Caco-2 (cell line): Measurements from ENCODE around the gene RUNX1. TPM values are rescaled to one million over a fixed set of nuclear protein-coding genes. Genes with fewer than 3 reads are reported as not detected.

Experiments
- BruUV-seq: library from RNA; stranded (reverse); fragments of 400-500 nt; replicated peaks from 2 replicates; lab custom pipeline; 2021; lab: Mats Ljungman, UMichigan
- CTCF ChIA-PET: fragments of 300-600 bp; sonication (Branson Sonifier 250); formaldehyde crosslinking; loops from one replicate; lab custom pipeline; 2022; ENCODE audit warnings: antibody characterized with exemption; lab: Charles Lee
- POLR2A ChIA-PET: fragments of 300-600 bp; sonication (Branson Sonifier 250); formaldehyde crosslinking; loops from one replicate; lab custom pipeline; 2022; ENCODE audit warnings: antibody characterized with exemption; lab: Charles Lee
- DNase-seq, 2 experiments: peaks; one replicate each; pipeline versions ENCODE4 v3.0.0 to v3.0.0-alpha.2; 2020 to 2022
- H3K27me3 ChIP-seq: replicated peaks from 2 replicates; pipeline ENCODE4 v1.6.0; 2011; ENCODE audit warnings: low read length; ENCODE audit not compliant: control insufficient read depth, insufficient read depth
- H3K36me3 ChIP-seq: 2 replicates; pipeline ENCODE4 v1.5.1; 2011; ENCODE audit warnings: low read length; ENCODE audit not compliant: control insufficient read depth, insufficient read depth
- H3K4me1 ChIP-seq: fragments of 250-450 bp; sonication (Bioruptor Pico); 2 replicates; pipeline ENCODE4 v1.5.1; 2020; ENCODE audit warnings: mild to moderate bottlenecking
- H3K4me3 ChIP-seq: 2 replicates; pipeline ENCODE4 v1.5.1; 2011; ENCODE audit warnings: low read depth, mild to moderate bottlenecking, control low read depth, low read length
- H3K9me3 ChIP-seq: fragments of 250-450 bp; sonication (Bioruptor Pico); 2 replicates; pipeline ENCODE4 v1.5.1; 2020; ENCODE audit warnings: mild to moderate bottlenecking, moderate library complexity
- H3K27ac Mint-ChIP-seq: one replicate; pipeline ENCODE4 v1.8.0; 2022; ENCODE audit warnings: mixed read lengths; ENCODE audit not compliant: unreplicated experiment
- H3K27me3 Mint-ChIP-seq: one replicate; pipeline ENCODE4 v1.8.0; 2022; ENCODE audit warnings: mixed read lengths; ENCODE audit not compliant: insufficient read depth, unreplicated experiment
- H3K36me3 Mint-ChIP-seq: one replicate; pipeline ENCODE4 v1.8.0; 2022; ENCODE audit warnings: mild to moderate bottlenecking, mixed read lengths; ENCODE audit not compliant: insufficient read depth, unreplicated experiment
- H3K4me1 Mint-ChIP-seq: one replicate; pipeline ENCODE4 v1.8.0; 2022; ENCODE audit warnings: low read depth, mixed read lengths; ENCODE audit not compliant: unreplicated experiment
- H3K4me3 Mint-ChIP-seq: one replicate; pipeline ENCODE4 v1.8.0; 2022; ENCODE audit warnings: mild to moderate bottlenecking, moderate library complexity, mixed read lengths; ENCODE audit not compliant: unreplicated experiment
- H3K9me3 Mint-ChIP-seq: one replicate; pipeline ENCODE4 v1.8.0; 2022; ENCODE audit warnings: mixed read lengths; ENCODE audit not compliant: unreplicated experiment
- intact Hi-C: fragments of 100-400 bp; cut with micrococcal nuclease; formaldehyde crosslinking; loops from one replicate; pipeline ENCODE4 v1.10.0; 2022; ENCODE audit not compliant: unreplicated experiment
- total RNA-seq: library from RNA; stranded (reverse); gene quantifications from 2 replicates; pipeline ENCODE4 v1.2.3, GENCODE V29; 2022
- TF ChIP-seq, protein P1 (sequence below), 2 experiments: fragments of 200-600 bp in 1 of 2; IDR thresholded peaks; 1 replicate in 1 of 2; 2 replicates in 1 of 2; pipeline versions ENCODE4 v1.5.1 to v1.8.0; 2011 to 2022; ENCODE audit warnings: antibody characterized with exemption in 1 of 2, control low read depth in 1 of 2, inconsistent platforms in 1 of 2, low read depth in 1 of 2, low read length in 1 of 2, mild to moderate bottlenecking in 1 of 2, moderate library complexity in 1 of 2; ENCODE audit not compliant: insufficient read depth in 1 of 2, severe bottlenecking in 1 of 2, unreplicated experiment in 1 of 2

RUNX1 gene
- total RNA-seq, 1 experiment from 2014 or later = 11.7 TPM

DNA sequence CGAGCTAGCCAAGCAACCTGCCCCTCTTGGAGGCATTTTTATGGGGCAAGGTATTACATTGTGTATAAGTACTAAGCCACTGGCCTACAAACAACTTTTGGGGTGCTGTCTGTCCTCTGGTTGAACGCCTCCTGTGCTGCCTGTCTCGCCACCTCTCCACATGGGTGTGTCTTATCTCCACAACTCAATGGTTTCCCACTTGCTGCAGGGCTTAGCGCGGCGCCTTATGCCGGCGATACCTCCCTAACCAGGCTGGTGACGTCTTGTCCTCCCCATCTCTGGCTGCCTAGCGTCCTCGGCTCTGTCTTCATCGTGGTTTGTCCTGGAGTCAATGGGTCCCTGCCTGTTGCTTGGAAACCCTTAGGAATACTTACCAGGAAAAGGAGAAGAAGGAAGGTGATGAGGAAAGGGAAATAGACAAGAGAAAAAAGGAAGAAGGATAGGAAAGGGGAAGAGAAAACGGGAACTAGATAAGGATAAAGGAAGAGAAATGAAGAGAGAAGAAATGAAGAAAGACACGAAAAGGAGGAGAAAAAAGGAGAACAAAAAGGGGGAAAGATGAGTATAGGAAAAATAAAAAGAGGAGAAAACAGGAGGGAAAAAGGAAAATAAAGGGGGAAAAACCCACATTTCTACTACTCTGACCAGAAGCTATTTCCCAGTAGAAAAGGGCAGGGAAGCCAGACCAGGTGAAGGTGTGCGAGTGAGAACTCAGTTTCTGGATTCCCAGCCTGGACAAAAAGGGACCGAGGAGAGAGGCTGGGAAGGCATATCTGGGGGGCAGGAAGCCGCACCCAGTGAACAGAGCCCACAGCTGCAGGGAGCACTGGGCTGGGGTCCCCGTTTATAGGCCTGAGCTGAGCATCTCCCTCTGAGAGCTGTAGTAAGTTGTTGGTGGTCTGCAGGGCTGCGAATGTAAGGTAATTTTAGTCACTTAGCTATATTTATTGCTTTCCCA is 294.1 kb downstream of the RUNX1 start:
- BruUV-seq = no TSS peak
- no peak for DNase-seq
- CTCF ChIA-PET = no interaction called here
- intact Hi-C loops = no loop called here
- POLR2A ChIA-PET = no interaction called here
- Mint-ChIP-seq H3K27ac (no peak overlapping the region), H3K4me1 (no peaks in the 10 kb centered on the region), H3K9me3 (no peaks in the 10 kb centered on the region), H3K36me3 (no peaks in the 10 kb centered on the region), H3K27me3 (peaks cover 8% of the 10 kb centered on the region), H3K4me3 (no peak overlapping the region)
- Histone ChIP-seq H3K27me3 (no peaks in the 10 kb centered on the region), H3K4me1 (no peaks in the 10 kb centered on the region), H3K36me3 (no peaks in the 10 kb centered on the region), H3K4me3 (no peak overlapping the region), H3K9me3 (no peaks in the 10 kb centered on the region)
- TF ChIP-seq, protein P1, sequence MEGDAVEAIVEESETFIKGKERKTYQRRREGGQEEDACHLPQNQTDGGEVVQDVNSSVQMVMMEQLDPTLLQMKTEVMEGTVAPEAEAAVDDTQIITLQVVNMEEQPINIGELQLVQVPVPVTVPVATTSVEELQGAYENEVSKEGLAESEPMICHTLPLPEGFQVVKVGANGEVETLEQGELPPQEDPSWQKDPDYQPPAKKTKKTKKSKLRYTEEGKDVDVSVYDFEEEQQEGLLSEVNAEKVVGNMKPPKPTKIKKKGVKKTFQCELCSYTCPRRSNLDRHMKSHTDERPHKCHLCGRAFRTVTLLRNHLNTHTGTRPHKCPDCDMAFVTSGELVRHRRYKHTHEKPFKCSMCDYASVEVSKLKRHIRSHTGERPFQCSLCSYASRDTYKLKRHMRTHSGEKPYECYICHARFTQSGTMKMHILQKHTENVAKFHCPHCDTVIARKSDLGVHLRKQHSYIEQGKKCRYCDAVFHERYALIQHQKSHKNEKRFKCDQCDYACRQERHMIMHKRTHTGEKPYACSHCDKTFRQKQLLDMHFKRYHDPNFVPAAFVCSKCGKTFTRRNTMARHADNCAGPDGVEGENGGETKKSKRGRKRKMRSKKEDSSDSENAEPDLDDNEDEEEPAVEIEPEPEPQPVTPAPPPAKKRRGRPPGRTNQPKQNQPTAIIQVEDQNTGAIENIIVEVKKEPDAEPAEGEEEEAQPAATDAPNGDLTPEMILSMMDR (IDR thresholded peaks at IDR 0.05; ENCODE audit: insufficient read depth in 1 of 2, low read depth in 1 of 2, low read length in 1 of 2, severe bottlenecking in 1 of 2, unreplicated experiment in 1 of 2) = no peak

DNA sequence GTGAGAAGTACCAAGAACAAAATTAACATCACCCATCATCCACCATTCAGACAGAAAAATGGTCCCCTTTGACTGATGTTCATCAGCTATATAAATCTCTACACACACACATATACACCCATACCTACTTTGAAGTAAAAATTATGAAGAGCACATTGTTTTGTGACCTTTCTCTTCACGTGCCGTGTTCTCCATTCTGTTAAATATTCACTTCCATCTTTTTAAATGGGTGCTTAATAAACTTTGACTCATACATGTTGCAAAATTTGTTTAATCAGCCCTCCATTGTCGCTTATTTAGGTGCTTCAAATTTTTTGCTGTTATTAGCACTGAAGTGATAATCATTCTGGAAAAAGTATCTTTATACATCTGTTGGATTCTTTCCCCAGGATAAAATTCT is 300.2 kb downstream of the RUNX1 start:
- no TSS peak for BruUV-seq
- Mint-ChIP-seq H3K4me1 (no peaks in the 10 kb centered on the region), H3K27me3 (peaks cover 4% of the 10 kb centered on the region), H3K9me3 (no peaks in the 10 kb centered on the region), H3K4me3 (no peak overlapping the region), H3K27ac (no peak overlapping the region), H3K36me3 (no peaks in the 10 kb centered on the region)
- ChIA-PET CTCF (no interaction called here), POLR2A (no interaction called here)
- DNase-seq = no peak
- Histone ChIP-seq H3K4me3 (no peak overlapping the region), H3K4me1 (no peaks in the 10 kb centered on the region), H3K36me3 (no peaks in the 10 kb centered on the region), H3K9me3 (no peaks in the 10 kb centered on the region), H3K27me3 (no peaks in the 10 kb centered on the region)
- TF ChIP-seq, protein P1 (IDR thresholded peaks at IDR 0.05; ENCODE audit: insufficient read depth in 1 of 2, low read depth in 1 of 2, low read length in 1 of 2, severe bottlenecking in 1 of 2, unreplicated experiment in 1 of 2) = no peak
- intact Hi-C loops = no loop called here

DNA sequence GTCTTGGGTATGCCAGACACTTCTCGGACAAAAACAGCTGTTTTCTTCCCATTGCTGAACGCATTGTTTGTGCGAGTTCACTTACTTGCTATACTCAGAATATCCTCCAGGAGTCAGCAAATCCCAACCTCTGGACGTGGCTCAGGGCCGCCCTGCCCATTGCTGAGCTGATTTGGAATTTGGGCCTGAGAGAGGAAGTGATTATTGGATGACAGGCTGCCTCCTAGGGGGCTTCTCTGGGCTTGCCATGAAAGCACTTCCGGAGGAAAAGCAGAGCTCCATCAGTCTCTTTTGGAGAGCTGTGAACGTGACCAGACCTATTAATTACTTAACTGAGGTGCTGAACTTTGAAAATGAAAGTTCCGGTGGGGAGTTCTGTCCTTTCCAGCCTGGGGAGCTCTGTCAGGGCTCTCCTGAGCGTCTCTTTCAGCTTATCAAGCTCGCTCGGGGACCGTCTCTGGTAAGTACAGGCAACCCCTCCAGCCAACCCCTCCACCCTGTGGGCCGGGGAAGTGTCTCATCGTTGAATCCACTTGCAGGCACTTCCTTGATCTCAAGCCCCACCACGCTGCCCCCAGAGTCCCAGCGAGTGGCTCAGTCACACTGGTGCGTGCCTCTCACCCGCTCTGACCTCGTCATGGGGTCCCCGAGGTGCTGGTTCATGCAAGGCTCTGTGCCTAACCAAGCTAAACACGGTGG is 303.4 kb downstream of the RUNX1 start:
- DNase-seq = peak; percentile 71 to 83
- no peak overlapping the region for H3K27ac Mint-ChIP-seq

More for the DNA sequence above, 303.4 kb downstream of the RUNX1 start:
- ChIA-PET CTCF (interaction anchor here (0.6 to 1.5 kb wide), 29 partner anchors 9 to 1367 kb away, joined by 3 to 47 read pairs (median 3); no protein-coding TSS in a partner anchor), POLR2A (interaction anchor here (1.2 kb wide), 2 partner anchors 140 to 143 kb away, joined by 6 to 8 read pairs; no protein-coding TSS in a partner anchor)
- Histone ChIP-seq H3K4me3 (no peak overlapping the region), H3K27me3 (no peaks in the 10 kb centered on the region), H3K9me3 (no peaks in the 10 kb centered on the region), H3K4me1 (no peaks in the 10 kb centered on the region), H3K36me3 (no peaks in the 10 kb centered on the region)
- BruUV-seq = no TSS peak
- H3K9me3 Mint-ChIP-seq = peaks cover 6% of the 10 kb centered on the region
- no peaks in the 10 kb centered on the region for H3K27me3 Mint-ChIP-seq
- H3K4me1 Mint-ChIP-seq = no peaks in the 10 kb centered on the region
- intact Hi-C loops = loop anchor here (1.0 to 2.0 kb wide), 6 partner anchors 143 to 1283 kb away; no protein-coding TSS in a partner anchor
- no peak overlapping the region for H3K4me3 Mint-ChIP-seq
- H3K36me3 Mint-ChIP-seq = no peaks in the 10 kb centered on the region
- TF ChIP-seq, protein P1 (IDR thresholded peaks at IDR 0.05; ENCODE audit: insufficient read depth in 1 of 2, low read depth in 1 of 2, low read length in 1 of 2, severe bottlenecking in 1 of 2, unreplicated experiment in 1 of 2) = peak; percentile 78 to 86
